ENCODE measurements around the gene TNFRSF18.

TNFRSF18 gene

GRCh38 chr1:1185101-1185765 lies 21.2 kb downstream of the TNFRSF18 start:
- TF ChIP-seq TAF1 (IDR thresholded peaks at IDR 0.05; ENCODE audit: borderline replicate concordance, insufficient read depth, low read length) (no peak), SIN3A (IDR thresholded peaks at IDR 0.05; ENCODE audit: borderline replicate concordance, insufficient read depth, low read length) (no peak), FOXP2 (optimal IDR thresholded peaks at IDR 0.05; ENCODE audit: borderline replicate concordance, extremely low read depth, extremely low read length, insufficient read depth) (no peak), POLR2AphosphoS5 (IDR thresholded peaks at IDR 0.05; ENCODE audit: low read depth, low read length) (no peak)
- TF ChIP-seq, protein P1, sequence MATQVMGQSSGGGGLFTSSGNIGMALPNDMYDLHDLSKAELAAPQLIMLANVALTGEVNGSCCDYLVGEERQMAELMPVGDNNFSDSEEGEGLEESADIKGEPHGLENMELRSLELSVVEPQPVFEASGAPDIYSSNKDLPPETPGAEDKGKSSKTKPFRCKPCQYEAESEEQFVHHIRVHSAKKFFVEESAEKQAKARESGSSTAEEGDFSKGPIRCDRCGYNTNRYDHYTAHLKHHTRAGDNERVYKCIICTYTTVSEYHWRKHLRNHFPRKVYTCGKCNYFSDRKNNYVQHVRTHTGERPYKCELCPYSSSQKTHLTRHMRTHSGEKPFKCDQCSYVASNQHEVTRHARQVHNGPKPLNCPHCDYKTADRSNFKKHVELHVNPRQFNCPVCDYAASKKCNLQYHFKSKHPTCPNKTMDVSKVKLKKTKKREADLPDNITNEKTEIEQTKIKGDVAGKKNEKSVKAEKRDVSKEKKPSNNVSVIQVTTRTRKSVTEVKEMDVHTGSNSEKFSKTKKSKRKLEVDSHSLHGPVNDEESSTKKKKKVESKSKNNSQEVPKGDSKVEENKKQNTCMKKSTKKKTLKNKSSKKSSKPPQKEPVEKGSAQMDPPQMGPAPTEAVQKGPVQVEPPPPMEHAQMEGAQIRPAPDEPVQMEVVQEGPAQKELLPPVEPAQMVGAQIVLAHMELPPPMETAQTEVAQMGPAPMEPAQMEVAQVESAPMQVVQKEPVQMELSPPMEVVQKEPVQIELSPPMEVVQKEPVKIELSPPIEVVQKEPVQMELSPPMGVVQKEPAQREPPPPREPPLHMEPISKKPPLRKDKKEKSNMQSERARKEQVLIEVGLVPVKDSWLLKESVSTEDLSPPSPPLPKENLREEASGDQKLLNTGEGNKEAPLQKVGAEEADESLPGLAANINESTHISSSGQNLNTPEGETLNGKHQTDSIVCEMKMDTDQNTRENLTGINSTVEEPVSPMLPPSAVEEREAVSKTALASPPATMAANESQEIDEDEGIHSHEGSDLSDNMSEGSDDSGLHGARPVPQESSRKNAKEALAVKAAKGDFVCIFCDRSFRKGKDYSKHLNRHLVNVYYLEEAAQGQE (IDR thresholded peaks at IDR 0.05; ENCODE audit: insufficient read depth in 1 of 2, low read depth in 2 of 2, low read length in 2 of 2): no peak

DNA sequence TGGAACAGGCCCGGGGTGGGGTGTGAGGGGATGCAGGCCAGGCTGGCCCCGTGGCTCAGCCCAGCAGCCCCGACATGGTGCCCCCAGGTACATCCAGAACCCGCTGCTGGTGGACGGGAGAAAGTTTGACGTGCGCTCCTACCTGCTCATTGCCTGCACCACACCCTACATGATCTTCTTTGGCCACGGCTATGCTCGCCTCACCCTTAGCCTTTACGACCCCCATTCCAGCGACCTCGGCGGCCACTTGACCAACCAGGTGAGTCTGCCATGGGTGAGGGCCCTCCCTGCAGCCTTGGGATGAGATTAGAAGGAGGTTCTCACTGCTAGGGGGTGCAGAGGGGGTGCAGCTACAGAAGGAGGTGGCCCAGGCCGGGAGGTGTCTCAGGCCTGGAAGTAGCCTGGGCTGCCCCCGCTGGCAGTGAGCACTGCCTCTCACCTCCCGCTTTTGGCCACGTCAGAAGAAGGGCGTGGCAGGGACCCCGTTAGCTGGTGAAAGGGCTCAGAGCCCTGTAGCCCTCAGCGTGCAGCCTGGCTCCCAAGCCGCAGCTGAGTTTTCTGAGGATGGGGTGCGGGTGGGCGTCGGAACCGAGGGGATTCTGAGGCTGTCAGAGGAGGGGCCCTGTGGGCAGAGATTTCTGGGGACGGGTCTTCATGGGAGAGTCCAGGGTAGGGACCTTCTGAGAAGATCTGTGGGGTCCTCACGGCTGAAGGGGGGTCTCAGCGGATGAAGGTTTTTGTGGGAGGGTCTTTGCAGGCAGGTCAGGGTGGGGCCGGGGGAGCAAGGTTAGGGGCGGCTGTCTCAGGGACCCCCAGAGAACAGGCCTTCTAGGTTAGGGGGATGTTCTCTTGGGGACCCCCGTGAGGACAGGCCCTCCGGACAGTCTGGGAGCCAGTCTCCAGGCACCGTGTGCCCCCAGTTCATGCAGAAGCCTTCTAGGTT lies 22.3 kb downstream of the TNFRSF18 start:
- TF ChIP-seq SIN3A (IDR thresholded peaks at IDR 0.05; ENCODE audit: borderline replicate concordance, insufficient read depth, low read length): no peak

DNA sequence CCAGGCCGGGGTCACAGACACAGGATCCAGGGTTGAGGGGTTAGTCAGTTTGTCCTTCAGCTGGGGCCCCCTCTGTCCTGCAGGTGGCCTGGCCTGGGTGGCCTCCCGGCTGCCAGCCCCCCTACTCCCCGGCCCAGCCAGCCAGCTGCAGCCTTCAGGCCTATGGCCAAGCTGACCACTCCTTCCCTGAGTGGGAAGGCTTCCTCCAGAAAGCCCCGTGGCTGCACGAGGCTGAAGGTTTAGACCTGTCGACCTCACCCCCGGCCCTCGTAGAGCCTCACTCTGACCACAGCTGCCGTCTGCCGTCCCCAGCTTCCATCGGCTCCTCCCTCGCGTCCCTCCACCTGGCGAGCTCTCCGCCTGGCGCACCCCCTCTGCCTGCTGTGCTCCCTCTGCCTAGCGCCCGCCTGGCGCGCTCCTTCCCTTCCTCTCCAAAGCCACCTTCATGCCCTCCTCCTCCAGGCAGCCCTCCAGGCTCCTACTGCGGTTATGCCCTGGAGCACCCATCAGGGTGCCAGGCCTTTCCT lies 23.1 kb downstream of the TNFRSF18 start:
- TF ChIP-seq SIN3A (IDR thresholded peaks at IDR 0.05; ENCODE audit: borderline replicate concordance, insufficient read depth, low read length) (no peak), FOXP2 (optimal IDR thresholded peaks at IDR 0.05; ENCODE audit: borderline replicate concordance, extremely low read depth, extremely low read length, insufficient read depth) (no peak), TAF1 (IDR thresholded peaks at IDR 0.05; ENCODE audit: borderline replicate concordance, insufficient read depth, low read length) (no peak), POLR2AphosphoS5 (IDR thresholded peaks at IDR 0.05; ENCODE audit: low read depth, low read length) (no peak)
- TF ChIP-seq, protein P1 (IDR thresholded peaks at IDR 0.05; ENCODE audit: insufficient read depth in 1 of 2, low read depth in 2 of 2, low read length in 2 of 2): no peak

- TF ChIP-seq FOXP2 (optimal IDR thresholded peaks at IDR 0.05; ENCODE audit: borderline replicate concordance, extremely low read depth, extremely low read length, insufficient read depth) (no peak), POLR2AphosphoS5 (IDR thresholded peaks at IDR 0.05; ENCODE audit: low read depth, low read length) (no peak), SIN3A (IDR thresholded peaks at IDR 0.05; ENCODE audit: borderline replicate concordance, insufficient read depth, low read length) (no peak), TAF1 (IDR thresholded peaks at IDR 0.05; ENCODE audit: borderline replicate concordance, insufficient read depth, low read length) (no peak)
- TF ChIP-seq, protein P1 (IDR thresholded peaks at IDR 0.05; ENCODE audit: insufficient read depth in 1 of 2, low read depth in 2 of 2, low read length in 2 of 2): no peak
Observed at GRCh38 chr1:1182491-1183220, 23.7 kb downstream of the TNFRSF18 start.

DNA sequence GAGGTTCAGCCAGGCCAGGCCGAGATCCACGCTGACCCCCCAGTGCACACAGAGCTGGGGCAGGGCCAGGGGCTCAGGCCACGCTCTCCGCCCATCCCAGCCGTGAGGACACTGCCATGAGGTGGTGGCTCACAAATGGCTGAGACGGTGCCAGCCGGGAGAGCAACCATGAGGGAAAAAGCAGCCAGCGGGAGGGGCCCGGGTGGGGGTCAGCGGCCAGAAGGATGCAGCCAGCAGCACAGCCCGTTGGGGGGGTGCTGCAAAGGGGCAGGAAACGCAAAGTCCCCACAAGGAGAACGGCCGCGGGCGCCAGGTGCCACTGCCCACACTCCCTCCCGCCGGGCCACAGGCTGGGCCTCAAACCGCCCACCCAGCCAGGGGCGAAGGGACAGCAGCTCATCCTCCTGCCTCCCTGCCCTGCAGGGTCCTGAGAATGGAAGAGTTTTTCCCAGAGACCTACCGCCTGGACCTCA lies 24.4 kb downstream of the TNFRSF18 start:
- TF ChIP-seq FOXP2 (optimal IDR thresholded peaks at IDR 0.05; ENCODE audit: borderline replicate concordance, extremely low read depth, extremely low read length, insufficient read depth): no peak
- TF ChIP-seq, protein P1 (IDR thresholded peaks at IDR 0.05; ENCODE audit: insufficient read depth in 1 of 2, low read depth in 2 of 2, low read length in 2 of 2): no peak

Measured in PFSK-1 (cell line).